ENCODE data around the gene EHMT1.
A peak's percentile ranks its signal among the peaks of the same experiment; 100 is the strongest.
"Not testable (repeated sequence)": the region's sequence is repeated elsewhere in the genome, so short reads cannot be mapped to it uniquely, and the experiment has no call there.

EHMT1 gene

GRCh38 chr9:137620048-137620405, 1.2 kb downstream of the EHMT1 start:
- Histone ChIP-seq H3K27me3 (ENCODE audit: insufficient read depth, low read length) (no peaks in the 10 kb centered on the region), H3K4me3 (ENCODE audit: low read length) (peak overlapping the region; percentile 76), H3K9me3 (ENCODE audit: insufficient read depth, low read depth, low read length) (no peaks in the 10 kb centered on the region), H3K36me3 (ENCODE audit: insufficient read depth, low read length) (peaks cover 32% of the 10 kb centered on the region), H3K9ac (ENCODE audit: low read depth, low read length) (peak overlapping the region; percentile 86), H3K4me1 (ENCODE audit: insufficient read depth, low read length) (peaks cover 19% of the 10 kb centered on the region), H3K27ac (ENCODE audit: low read depth, low read length) (peak overlapping the region; percentile 72; the same call in 1 of the 2 replicates)
- WGBS: 83% methylated on average over 2 of the region's 4 CpGs

GRCh38 chr9:137620581-137620980, 1.8 kb downstream of the EHMT1 start:
- WGBS: 92% methylated on average over 7 of the region's 7 CpGs

GRCh38 chr9:137621131-137621757, 2.4 kb downstream of the EHMT1 start:
- Histone ChIP-seq H3K9ac (ENCODE audit: low read depth, low read length) (no peak overlapping the region), H3K27ac (ENCODE audit: low read depth, low read length) (no peak overlapping the region), H3K27me3 (ENCODE audit: insufficient read depth, low read length) (no peaks in the 10 kb centered on the region), H3K36me3 (ENCODE audit: insufficient read depth, low read length) (peaks cover 20% of the 10 kb centered on the region), H3K4me1 (ENCODE audit: insufficient read depth, low read length) (peaks cover 19% of the 10 kb centered on the region), H3K4me3 (ENCODE audit: low read length) (0 out of 2 replicates have a peak overlapping the region, but pooled peaks have one; percentile 76), H3K9me3 (ENCODE audit: insufficient read depth, low read depth, low read length) (no peaks in the 10 kb centered on the region)
- WGBS: 89% methylated on average over 5 of the region's 6 CpGs

More at GRCh38 chr9:137620581-137620980, 1.8 kb downstream of the EHMT1 start:
- peaks cover 27% of the 10 kb centered on the region for H3K36me3 ChIP-seq (ENCODE audit: insufficient read depth, low read length)
- H3K27ac ChIP-seq (ENCODE audit: low read depth, low read length): no peak overlapping the region
- no peak overlapping the region for H3K9ac ChIP-seq (ENCODE audit: low read depth, low read length)
- peaks cover 19% of the 10 kb centered on the region for H3K4me1 ChIP-seq (ENCODE audit: insufficient read depth, low read length)
- no peaks in the 10 kb centered on the region for H3K9me3 ChIP-seq (ENCODE audit: insufficient read depth, low read depth, low read length)
- no peaks in the 10 kb centered on the region for H3K27me3 ChIP-seq (ENCODE audit: insufficient read depth, low read length)
- peak overlapping the region; percentile 76 for H3K4me3 ChIP-seq (ENCODE audit: low read length)

GRCh38 chr9:137622211-137622610, 3.4 kb downstream of the EHMT1 start:
- H3K27me3 ChIP-seq (ENCODE audit: insufficient read depth, low read length); H3K27ac ChIP-seq (ENCODE audit: low read depth, low read length); H3K4me3 ChIP-seq (ENCODE audit: low read length); H3K9ac ChIP-seq (ENCODE audit: low read depth, low read length); H3K9me3 ChIP-seq (ENCODE audit: insufficient read depth, low read depth, low read length): not testable (repeated sequence)
- 98% methylated on average over 8 of the region's 8 CpGs for WGBS
- H3K36me3 ChIP-seq (ENCODE audit: insufficient read depth, low read length): peaks cover 14% of the 10 kb centered on the region
- peaks cover 19% of the 10 kb centered on the region for H3K4me1 ChIP-seq (ENCODE audit: insufficient read depth, low read length)

GRCh38 chr9:137626464-137626863, 7.7 kb downstream of the EHMT1 start:
- Histone ChIP-seq H3K4me1 (ENCODE audit: insufficient read depth, low read length) (no peaks in the 10 kb centered on the region; the same call in 1 of the 2 replicates), H3K9ac (ENCODE audit: low read depth, low read length) (no peak overlapping the region), H3K36me3 (ENCODE audit: insufficient read depth, low read length) (peaks cover 4% of the 10 kb centered on the region; the same call in 1 of the 2 replicates), H3K27ac (ENCODE audit: low read depth, low read length) (no peak overlapping the region), H3K9me3 (ENCODE audit: insufficient read depth, low read depth, low read length) (no peaks in the 10 kb centered on the region), H3K4me3 (ENCODE audit: low read length) (no peak overlapping the region), H3K27me3 (ENCODE audit: insufficient read depth, low read length) (no peaks in the 10 kb centered on the region)
- WGBS: 99% methylated on average over 4 of the region's 4 CpGs

- WGBS: 99% methylated on average over 14 of the region's 14 CpGs
- not testable (repeated sequence) for H3K27ac ChIP-seq (ENCODE audit: low read depth, low read length); H3K27me3 ChIP-seq (ENCODE audit: insufficient read depth, low read length); H3K9ac ChIP-seq (ENCODE audit: low read depth, low read length); H3K4me3 ChIP-seq (ENCODE audit: low read length); H3K36me3 ChIP-seq (ENCODE audit: insufficient read depth, low read length); H3K9me3 ChIP-seq (ENCODE audit: insufficient read depth, low read depth, low read length); H3K4me1 ChIP-seq (ENCODE audit: insufficient read depth, low read length)
Observed at GRCh38 chr9:137627406-137627805, 8.6 kb downstream of the EHMT1 start.

- WGBS: 100% methylated on average over 1 of the region's 1 CpG
- Histone ChIP-seq H3K27me3 (ENCODE audit: insufficient read depth, low read length) (no peaks in the 10 kb centered on the region), H3K4me3 (ENCODE audit: low read length) (no peak overlapping the region), H3K4me1 (ENCODE audit: insufficient read depth, low read length) (no peaks in the 10 kb centered on the region), H3K9me3 (ENCODE audit: insufficient read depth, low read depth, low read length) (no peaks in the 10 kb centered on the region), H3K9ac (ENCODE audit: low read depth, low read length) (no peak overlapping the region), H3K36me3 (ENCODE audit: insufficient read depth, low read length) (no peaks in the 10 kb centered on the region), H3K27ac (ENCODE audit: low read depth, low read length) (no peak overlapping the region)
Observed at GRCh38 chr9:137630126-137630525, 11.3 kb downstream of the EHMT1 start.

GRCh38 chr9:137630679-137631078, 11.9 kb downstream of the EHMT1 start:
- WGBS: 85% methylated on average over 4 of the region's 4 CpGs
- no peaks in the 10 kb centered on the region for H3K36me3 ChIP-seq (ENCODE audit: insufficient read depth, low read length)
- no peaks in the 10 kb centered on the region for H3K4me1 ChIP-seq (ENCODE audit: insufficient read depth, low read length)
- H3K4me3 ChIP-seq (ENCODE audit: low read length): no peak overlapping the region
- H3K27ac ChIP-seq (ENCODE audit: low read depth, low read length): no peak overlapping the region
- no peaks in the 10 kb centered on the region for H3K27me3 ChIP-seq (ENCODE audit: insufficient read depth, low read length)
- H3K9me3 ChIP-seq (ENCODE audit: insufficient read depth, low read depth, low read length): no peaks in the 10 kb centered on the region
- no peak overlapping the region for H3K9ac ChIP-seq (ENCODE audit: low read depth, low read length)

GRCh38 chr9:137631345-137632229, 12.8 kb downstream of the EHMT1 start:
- Histone ChIP-seq H3K4me1 (ENCODE audit: insufficient read depth, low read length) (no peaks in the 10 kb centered on the region), H3K4me3 (ENCODE audit: low read length) (no peak overlapping the region), H3K9ac (ENCODE audit: low read depth, low read length) (no peak overlapping the region), H3K36me3 (ENCODE audit: insufficient read depth, low read length) (no peaks in the 10 kb centered on the region), H3K27me3 (ENCODE audit: insufficient read depth, low read length) (no peaks in the 10 kb centered on the region), H3K9me3 (ENCODE audit: insufficient read depth, low read depth, low read length) (no peaks in the 10 kb centered on the region), H3K27ac (ENCODE audit: low read depth, low read length) (no peak overlapping the region)
- WGBS: 94% methylated on average over 16 of the region's 16 CpGs

GRCh38 chr9:137632230-137633161, 13.7 kb downstream of the EHMT1 start:
- Histone ChIP-seq H3K27ac (ENCODE audit: low read depth, low read length) (no peak overlapping the region), H3K4me1 (ENCODE audit: insufficient read depth, low read length) (no peaks in the 10 kb centered on the region), H3K4me3 (ENCODE audit: low read length) (no peak overlapping the region), H3K9ac (ENCODE audit: low read depth, low read length) (no peak overlapping the region), H3K9me3 (ENCODE audit: insufficient read depth, low read depth, low read length) (no peaks in the 10 kb centered on the region), H3K27me3 (ENCODE audit: insufficient read depth, low read length) (no peaks in the 10 kb centered on the region), H3K36me3 (ENCODE audit: insufficient read depth, low read length) (no peaks in the 10 kb centered on the region)
- WGBS: 90% methylated on average over 23 of the region's 23 CpGs

- H3K27ac ChIP-seq (ENCODE audit: low read depth, low read length): no peak overlapping the region
- no peaks in the 10 kb centered on the region for H3K36me3 ChIP-seq (ENCODE audit: insufficient read depth, low read length)
- H3K4me3 ChIP-seq (ENCODE audit: low read length): no peak overlapping the region
- H3K9me3 ChIP-seq (ENCODE audit: insufficient read depth, low read depth, low read length): no peaks in the 10 kb centered on the region
- WGBS: 94% methylated on average over 5 of the region's 5 CpGs
- H3K27me3 ChIP-seq (ENCODE audit: insufficient read depth, low read length): no peaks in the 10 kb centered on the region
- H3K4me1 ChIP-seq (ENCODE audit: insufficient read depth, low read length): no peaks in the 10 kb centered on the region
- no peak overlapping the region for H3K9ac ChIP-seq (ENCODE audit: low read depth, low read length)
Observed at GRCh38 chr9:137634016-137634415, 15.2 kb downstream of the EHMT1 start.
